GM12891 (cell line): ENCODE results near the gene FHL3.

Source experiments
- POLR2A ChIP-seq: IDR thresholded peaks from 2 replicates; pipeline ENCODE4 v1.6.1; 2011; ENCODE audit warnings: low read depth, low read length, control low read depth
- POLR2AphosphoS5 ChIP-seq: IDR thresholded peaks from 2 replicates; pipeline ENCODE4 v1.6.1; 2011; ENCODE audit warnings: low read depth, low read length, control low read depth
- POU2F2 ChIP-seq: IDR thresholded peaks from 2 replicates; pipeline ENCODE4 v1.6.1; 2011; ENCODE audit warnings: low read depth, mild to moderate bottlenecking, control low read depth, low read length, moderate library complexity

DNA sequence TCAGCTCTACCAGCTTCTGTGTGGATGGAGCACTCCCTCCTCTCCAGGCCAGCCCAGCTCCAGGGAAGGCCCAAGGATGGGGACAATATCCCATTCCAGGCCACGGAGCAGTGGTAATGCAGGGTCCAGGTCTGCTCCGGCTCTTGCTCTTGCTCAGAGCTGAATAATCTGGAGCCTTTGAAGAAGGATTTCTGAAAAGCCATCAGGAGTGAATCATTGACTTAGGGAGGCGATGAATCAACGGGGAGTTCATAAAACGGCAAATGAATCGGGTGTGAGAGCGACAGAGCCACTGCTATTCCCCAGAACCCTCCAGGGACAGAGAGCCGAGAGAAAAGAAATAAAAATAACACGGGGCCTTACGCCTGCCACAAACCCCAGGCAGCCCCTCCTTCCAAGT, 33.5 kb upstream of the FHL3 start:
- TF ChIP-seq POLR2AphosphoS5, result no peak
- TF ChIP-seq POLR2A, result no peak
- no peak for TF ChIP-seq POU2F2
